Testis (tissue), 3 donors: ENCODE data around the gene LSS. TPM values are rescaled to one million over a fixed set of nuclear protein-coding genes. Genes with fewer than 3 reads are reported as not detected.
A peak's percentile ranks its signal among the peaks of the same experiment; 100 is the strongest.
"Not testable (repeated sequence)": the region's sequence is repeated elsewhere in the genome, so short reads cannot be mapped to it uniquely, and the experiment has no call there.

Source experiments
- DNase-seq: peaks from one replicate; pipeline ENCODE4 v3.0.0-alpha.2; 2019
- H3K27ac ChIP-seq, 2 donors: fragments of 200-600 bp; sonication (generic); one replicate each; pipeline ENCODE4 v1.5.1; 2019
- H3K27me3 ChIP-seq: fragments of 200-600 bp; sonication (generic); one replicate; pipeline ENCODE4 v1.5.1; 2019
- H3K36me3 ChIP-seq: fragments of 200-600 bp; sonication (generic); one replicate; pipeline ENCODE4 v1.5.1; 2017; ENCODE audit warnings: low read depth; ENCODE audit errors: missing control alignments
- H3K4me1 ChIP-seq: fragments of 200-600 bp; sonication (generic); one replicate; pipeline ENCODE4 v1.5.1; 2019
- H3K4me3 ChIP-seq, 2 donors: fragments of 200-600 bp; sonication (generic); one replicate each; pipeline ENCODE4 v1.5.1; 2017 to 2019
- H3K9me3 ChIP-seq: fragments of 200-600 bp; sonication (generic); one replicate; pipeline ENCODE4 v1.5.1; 2017
- CTCF ChIP-seq, 3 experiments: fragments of 450-650 bp in 2 of 3; fragments of 200-600 bp in 1 of 3; sonication (generic) in 1 of 3; IDR thresholded peaks; one replicate each; pipeline ENCODE4 v1.5.1; 2016 to 2019; ENCODE audit warnings: antibody characterized with exemption in 3 of 3, mild to moderate bottlenecking in 2 of 3, moderate library complexity in 1 of 3
- POLR2A ChIP-seq: fragments of 450-650 bp; IDR thresholded peaks from one replicate; pipeline ENCODE4 v1.6.1; 2017; ENCODE audit warnings: antibody characterized with exemption, mild to moderate bottlenecking, moderate library complexity
- WGBS, 2 donors: methylation state at CpG; one replicate each; pipeline ENCODE4 v1.1.5; 2018; 5-methylcytosine and 5-hydroxymethylcytosine counted together
- intact Hi-C: fragments of 100-400 bp; cut with DNase I; formaldehyde crosslinking; loops from one replicate; pipeline ENCODE4 v1.15.1; 2023; ENCODE audit warnings: low total_unique reads
- polyA plus RNA-seq: library from polyadenylated mRNA; stranded (reverse); fragments of 350-450 nt; fragmentation: Illumina TruSeq; extraction: RNeasy Lipid Tissue Mini Kit (QIAGEN cat#74804); gene quantifications from one replicate; pipeline ENCODE4 v1.2.3, GENCODE V29; 2014; ENCODE audit warnings: low read depth, low replicate concordance; ENCODE audit not compliant: insufficient read depth
- total RNA-seq, 2 donors: library from RNA; depleted of rRNA; stranded (reverse); fragments of >200 nt; gene quantifications; one replicate each; pipeline ENCODE4 v1.2.3, GENCODE V29; 2016

The LSS gene
- total and polyA plus RNA-seq, 3 donors from 2014 or later, result 35.6 to 152 (median 126) TPM

DNA sequence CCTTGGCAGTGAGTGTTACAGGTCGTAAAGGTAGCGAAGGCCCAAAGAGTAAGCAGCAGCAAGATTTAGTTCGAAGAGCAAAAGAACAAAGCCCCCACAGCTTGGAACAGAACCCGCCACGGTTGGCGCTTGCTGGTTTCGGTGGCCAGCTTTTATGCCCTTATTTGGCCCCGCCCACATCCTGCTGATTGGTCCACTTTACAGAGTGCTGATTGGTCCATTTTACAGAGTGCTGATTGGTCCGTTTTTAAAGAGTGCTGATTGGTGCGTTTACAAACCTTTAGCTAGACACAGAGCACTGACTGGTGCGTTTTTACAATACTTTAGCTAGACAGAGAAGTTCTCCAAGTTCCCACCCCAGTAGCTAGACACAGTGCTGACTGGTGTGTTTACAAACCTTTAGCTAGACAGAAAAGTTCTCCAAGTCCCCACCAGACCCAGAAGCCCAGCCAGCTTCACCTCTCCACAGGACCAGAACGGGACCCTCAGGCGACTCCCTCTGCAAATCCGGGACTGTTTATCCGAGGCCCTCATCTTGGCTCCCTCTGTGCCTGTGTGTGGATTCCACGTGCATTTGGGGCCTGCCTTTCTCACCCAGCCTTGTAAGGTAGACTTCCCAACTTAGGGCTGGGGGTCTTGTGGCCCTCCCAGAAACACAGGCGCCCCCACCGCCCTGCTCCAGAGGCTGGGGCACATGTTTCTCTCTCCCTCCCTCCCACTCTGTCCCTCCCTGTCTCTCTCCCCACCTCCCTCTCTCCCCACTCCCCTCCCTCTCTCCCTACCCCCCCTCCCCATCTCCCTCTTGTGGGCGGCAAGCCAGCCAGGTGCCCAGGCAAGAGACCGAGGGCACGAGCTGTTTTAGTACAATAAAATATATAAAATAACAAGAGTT lies 85.7 kb downstream of the LSS start:
- no peak for TF ChIP-seq CTCF (IDR thresholded peaks at IDR 0.05)
- peak; percentile 23 for TF ChIP-seq POLR2A
- Histone ChIP-seq H3K4me1 (peaks cover 6% of the 10 kb centered on the region), H3K36me3 (no peaks in the 10 kb centered on the region), H3K4me3 (peak overlapping the region; percentile 34 to 39), H3K9me3 (no peaks in the 10 kb centered on the region), H3K27ac (peak overlapping the region in 1 of 2 donors; percentile 45), H3K27me3 (no peaks in the 10 kb centered on the region)
- DNase-seq, result peak; percentile 82
- WGBS, 2 donors, result 61 to 67% methylated on average over 21 of the region's 21 CpGs
- intact Hi-C loops, result no loop called here

DNA sequence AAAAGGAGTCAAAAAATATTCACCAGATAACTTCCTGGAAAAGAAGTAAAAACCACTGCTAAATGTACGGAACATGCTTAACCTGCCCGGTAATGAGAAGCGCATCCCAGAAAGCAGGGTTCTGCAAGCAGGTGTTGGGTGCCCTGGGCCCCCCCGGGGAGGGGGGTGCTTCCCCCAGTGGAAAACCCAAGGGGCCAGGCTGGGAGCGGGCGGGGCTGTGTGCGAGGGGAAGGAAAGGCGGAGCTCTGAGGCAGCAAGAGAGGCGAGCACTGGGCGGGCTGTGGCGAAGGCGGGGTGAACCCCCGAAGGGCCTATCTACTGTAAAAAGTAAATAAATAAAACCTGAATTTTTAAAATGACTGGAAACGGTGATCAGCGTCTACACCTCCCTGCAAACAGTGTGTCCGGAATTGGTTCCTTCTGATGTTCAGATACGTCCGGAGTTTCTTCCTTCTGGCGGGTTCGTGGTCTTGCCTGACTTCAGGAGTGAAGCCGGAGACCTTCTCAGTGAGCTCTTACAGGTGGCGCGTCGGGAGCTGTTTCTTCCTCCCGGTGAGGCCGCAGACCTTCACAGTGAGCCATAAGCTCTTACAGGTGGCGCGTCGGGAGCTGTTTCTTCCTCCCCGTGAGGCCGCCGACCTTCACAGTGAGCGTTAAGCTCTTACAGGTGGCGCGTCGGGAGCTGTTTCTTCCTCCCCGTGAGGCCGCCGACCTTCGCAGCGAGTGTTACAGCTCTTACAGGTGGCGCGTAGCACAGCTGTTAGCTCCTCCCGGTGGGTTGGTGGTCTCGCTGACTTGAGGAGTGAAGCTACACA lies 86.6 kb downstream of the LSS start:
- no peaks in the 10 kb centered on the region for H3K36me3 ChIP-seq
- no peak for DNase-seq
- no peaks in the 10 kb centered on the region for H3K27me3 ChIP-seq
- WGBS, 2 donors, result 71 to 76% methylated on average over 45 of the region's 45 CpGs
- no peaks in the 10 kb centered on the region for H3K9me3 ChIP-seq
- H3K4me1 ChIP-seq, result peaks cover 6% of the 10 kb centered on the region
- TF ChIP-seq CTCF (IDR thresholded peaks at IDR 0.05) (no peak), POLR2A (no peak)
- H3K4me3 ChIP-seq, result peak overlapping the region; percentile 34 to 39
- intact Hi-C loops, result no loop called here
- H3K27ac ChIP-seq, result peak overlapping the region in 1 of 2 donors; percentile 45

GRCh38 chr21:46140352-46141003 lies 88.1 kb downstream of the LSS start:
- H3K27me3 ChIP-seq, H3K36me3 ChIP-seq, intact Hi-C loops, DNase-seq, H3K27ac ChIP-seq, H3K9me3 ChIP-seq, H3K4me3 ChIP-seq: not testable (repeated sequence)
- WGBS, 2 donors, result 64 to 74% methylated on average over 28 to 29 of the region's 29 CpGs
- peaks cover 10% of the 10 kb centered on the region for H3K4me1 ChIP-seq

- Histone ChIP-seq H3K9me3 (no peaks in the 10 kb centered on the region), H3K27me3 (no peaks in the 10 kb centered on the region), H3K4me1 (peaks cover 10% of the 10 kb centered on the region), H3K4me3 (no peak overlapping the region), H3K36me3 (no peaks in the 10 kb centered on the region), H3K27ac (no peak overlapping the region)
- 91 to 93% methylated on average over 14 to 15 of the region's 15 CpGs for WGBS, 2 donors
- no peak for DNase-seq
- TF ChIP-seq CTCF (IDR thresholded peaks at IDR 0.05) (no peak), POLR2A (no peak)
- intact Hi-C loops, result no loop called here
Measured at GRCh38 chr21:46139686-46140085, 88.9 kb downstream of the LSS start.
